GM21619 (cell line): ENCODE data around the gene TBC1D5.
A peak's percentile ranks its signal among the peaks of the same experiment; 100 is the strongest.
"Not testable (repeated sequence)": the region's sequence is repeated elsewhere in the genome, so short reads cannot be mapped to it uniquely, and the experiment has no call there.

Source experiments
- ATAC-seq: cut with Tn5 transposase; IDR thresholded peaks from one replicate; pipeline ENCODE4 v1.9.1; 2021; ENCODE audit not compliant: unreplicated experiment

Gene TBC1D5

DNA sequence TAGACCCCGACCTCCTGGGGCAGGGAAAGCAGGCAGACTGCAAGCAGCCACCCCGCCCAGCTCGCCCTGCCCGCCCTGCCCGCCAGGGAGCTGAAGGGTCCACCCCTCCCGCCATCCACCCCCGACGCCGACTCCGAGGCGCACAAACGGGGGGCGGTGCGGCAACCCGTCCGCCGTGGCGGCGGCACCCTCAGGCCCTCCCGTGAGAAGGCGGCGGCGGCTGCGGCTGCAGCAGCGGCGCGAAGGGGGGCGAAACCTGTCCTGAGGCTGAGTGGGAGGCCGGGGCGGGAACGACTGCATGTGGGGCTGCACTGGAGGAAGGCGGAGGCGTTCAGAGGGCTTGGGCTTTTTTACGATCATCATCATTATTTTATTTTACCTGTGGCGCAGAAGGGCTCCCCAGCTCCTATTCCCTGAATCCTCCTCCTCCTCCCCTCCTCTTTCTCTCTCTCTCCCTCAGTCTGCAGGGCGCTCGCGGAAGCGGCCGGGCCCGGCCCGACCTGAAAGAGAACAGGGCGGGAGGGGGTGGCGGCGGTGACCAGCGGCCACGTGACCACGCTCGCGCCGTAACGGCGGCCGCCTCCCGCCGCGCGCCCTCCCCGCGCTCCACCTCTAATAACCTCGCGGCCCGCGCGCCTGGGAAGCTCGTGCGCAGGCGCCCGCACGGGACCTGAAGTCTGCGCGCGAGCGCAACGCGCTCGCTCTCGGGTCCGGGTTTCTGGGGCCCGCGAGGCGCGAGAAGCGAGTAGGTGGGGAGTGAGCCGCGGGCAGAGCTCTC, at the start of gene TBC1D5:
Gene TBC1D5, minus strand, starts transcription at position 530 of the 778 bp plus-strand sequence. CDS start 234,061 bp downstream, outside the sequence.
- peak; percentile 69 for ATAC-seq

GRCh38 chr3:17783426-17783825, 41.0 kb upstream of the TBC1D5 start:
- ATAC-seq: no peak

- no peak for ATAC-seq
Observed at GRCh38 chr3:17782751-17783150, 40.3 kb upstream of the TBC1D5 start.

DNA sequence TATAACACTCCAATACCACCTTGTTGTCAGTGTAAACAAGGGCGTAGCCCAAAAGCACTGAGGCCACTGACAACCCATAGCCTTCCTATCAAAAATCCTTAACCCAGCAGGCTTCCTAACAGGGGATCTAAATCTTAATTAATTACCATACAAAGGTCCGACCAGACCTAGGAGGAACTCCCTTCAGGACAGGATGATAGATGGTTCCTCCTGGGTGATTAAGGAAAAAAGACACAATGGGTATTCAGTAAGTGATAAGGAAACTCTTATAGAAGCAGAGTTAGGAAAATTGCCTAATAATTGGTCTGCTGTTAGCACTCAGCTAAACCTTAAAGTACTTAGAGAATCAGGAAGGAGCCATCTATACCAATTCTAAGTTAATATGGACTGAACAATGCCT, 37.9 kb upstream of the TBC1D5 start:
- ATAC-seq: not testable (repeated sequence)

GRCh38 chr3:17779304-17780250, 37.1 kb upstream of the TBC1D5 start:
- not testable (repeated sequence) for ATAC-seq

DNA sequence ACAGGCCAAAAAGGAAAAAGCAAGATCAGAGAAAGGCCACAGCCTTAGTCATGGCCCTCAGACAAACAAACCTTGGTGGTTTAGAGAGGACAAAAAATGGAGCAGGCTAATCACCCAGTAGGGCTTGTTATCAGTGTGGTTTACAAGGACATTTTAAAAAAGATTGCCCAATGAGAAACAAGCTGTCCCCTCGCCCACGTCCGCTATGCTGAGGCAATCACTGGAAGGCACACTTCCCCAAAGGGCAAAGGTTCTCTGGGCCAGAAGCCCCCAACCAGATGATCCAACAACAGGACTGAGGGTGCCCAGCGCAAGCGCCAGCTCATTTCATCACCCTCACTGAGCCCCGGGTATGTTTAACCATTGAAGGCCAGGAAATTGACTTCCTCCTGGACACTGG, 34.9 kb upstream of the TBC1D5 start:
- ATAC-seq: not testable (repeated sequence)

GRCh38 chr3:17775073-17775472, 32.6 kb upstream of the TBC1D5 start:
- no peak for ATAC-seq

- not testable (repeated sequence) for ATAC-seq
Observed at GRCh38 chr3:17774180-17774910, 31.9 kb upstream of the TBC1D5 start.

DNA sequence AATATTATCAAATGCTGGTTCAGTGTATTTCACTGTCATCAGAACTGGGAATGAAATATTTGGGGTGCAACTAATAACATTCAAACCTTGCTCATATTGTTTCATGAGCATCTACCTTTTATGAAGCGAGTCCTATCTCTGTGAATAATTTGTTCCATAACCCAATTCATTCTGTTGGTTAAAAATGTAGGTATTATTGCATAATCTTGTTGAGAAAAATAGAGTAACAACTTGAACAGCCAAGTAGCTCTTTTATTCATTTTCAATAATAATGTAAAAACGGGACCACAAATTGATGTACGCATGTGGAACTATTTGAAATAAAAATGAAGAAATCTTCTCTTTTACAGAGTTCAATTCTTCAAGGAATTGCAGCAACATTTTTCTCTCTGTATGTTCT, 30.1 kb upstream of the TBC1D5 start:
- ATAC-seq: no peak

DNA sequence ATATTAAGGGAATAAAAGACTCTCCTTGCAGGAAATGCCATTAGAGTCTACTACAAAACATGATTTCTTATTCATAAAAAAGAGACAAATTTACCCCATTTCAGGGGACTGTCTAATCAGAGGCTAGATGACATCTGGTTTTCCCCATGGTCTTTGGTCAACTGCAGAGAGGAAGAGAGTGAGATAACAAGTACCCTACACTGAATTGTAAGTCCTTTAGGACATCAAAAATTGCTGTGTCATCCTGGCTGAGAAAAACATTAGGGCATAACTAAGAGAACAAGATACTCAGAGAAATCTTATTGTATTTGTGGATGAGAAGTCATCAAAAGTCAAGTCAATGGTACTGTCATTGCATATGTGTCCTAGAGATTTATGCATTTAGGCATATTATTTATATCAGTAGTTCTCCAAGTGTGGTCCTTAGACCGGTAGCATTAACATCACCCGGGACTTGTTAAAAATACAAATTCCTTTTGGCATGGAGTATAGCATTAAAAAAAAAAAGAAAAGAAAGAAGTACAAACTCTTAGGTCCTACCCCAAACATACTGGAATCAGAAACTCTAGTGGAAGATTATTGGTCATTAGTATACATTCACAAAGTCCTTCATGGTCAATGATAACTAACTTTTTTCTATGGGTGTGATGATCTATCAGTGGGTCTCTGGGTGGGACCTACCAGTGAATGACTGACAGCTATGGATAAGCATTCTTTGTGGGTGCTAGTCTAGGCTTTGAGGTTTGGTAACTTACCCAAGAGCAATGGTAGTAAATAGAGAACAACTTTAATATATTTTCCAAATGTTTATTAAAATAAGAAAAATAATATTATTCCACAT, 29.0 kb upstream of the TBC1D5 start:
- no peak for ATAC-seq

DNA sequence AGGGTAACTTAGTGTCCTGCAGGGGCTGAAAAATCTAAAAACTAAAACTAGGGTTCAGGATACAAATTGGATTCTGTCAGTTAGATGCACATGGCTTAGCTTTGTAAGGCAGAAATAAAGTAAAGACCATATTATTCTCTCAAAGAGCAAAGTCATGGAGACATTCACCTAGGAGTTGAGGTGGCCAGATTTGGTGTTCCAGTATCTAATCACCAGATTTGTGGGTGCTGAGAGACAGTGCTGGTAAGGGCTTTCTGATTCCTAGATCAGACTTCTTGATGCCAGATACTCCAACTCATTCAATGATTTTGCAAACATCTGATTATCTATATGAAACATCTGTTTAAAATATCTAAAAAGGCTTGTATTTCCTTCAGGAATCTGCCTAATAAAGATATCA, 28.3 kb upstream of the TBC1D5 start:
- ATAC-seq: no peak

GRCh38 chr3:17765819-17766472, 23.5 kb upstream of the TBC1D5 start:
- ATAC-seq: peak; percentile 75

DNA sequence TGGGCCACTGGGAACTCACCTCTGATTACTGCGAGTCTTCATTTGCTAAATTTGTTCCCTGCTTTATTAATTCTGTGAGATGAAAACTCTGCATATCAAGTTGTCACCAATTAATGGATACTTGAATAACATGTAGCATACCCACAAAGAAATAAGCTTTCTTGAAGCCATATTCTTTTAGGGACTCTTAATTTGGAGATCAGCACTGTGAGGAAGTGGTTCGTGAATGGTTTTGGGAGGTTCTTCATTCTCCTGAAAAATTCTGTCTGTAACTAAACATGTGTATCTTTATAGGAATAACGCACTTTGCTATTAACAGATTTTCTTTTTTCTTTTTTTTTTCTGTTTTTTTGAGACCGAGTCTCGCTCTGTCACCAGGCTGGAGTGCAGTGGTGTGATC, 19.1 kb upstream of the TBC1D5 start:
- ATAC-seq: no peak

DNA sequence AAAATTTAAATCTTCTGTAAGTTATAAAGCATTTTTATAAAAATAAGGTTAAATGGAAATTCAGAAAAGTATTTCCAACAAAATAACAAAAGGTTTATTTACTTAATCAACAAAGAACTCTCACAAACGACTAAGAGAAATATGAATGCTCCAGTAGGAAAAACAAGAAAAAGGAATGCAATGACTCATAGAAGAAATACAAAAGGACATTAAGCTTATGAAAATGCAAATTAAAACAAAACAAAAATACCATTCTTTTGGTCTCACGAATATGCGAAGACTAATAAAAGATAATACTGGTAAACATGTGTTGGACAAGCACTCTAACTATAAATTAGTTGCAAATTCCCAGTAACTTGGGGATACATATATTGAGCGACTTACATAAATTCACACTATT, 17.5 kb upstream of the TBC1D5 start:
- no peak for ATAC-seq

DNA sequence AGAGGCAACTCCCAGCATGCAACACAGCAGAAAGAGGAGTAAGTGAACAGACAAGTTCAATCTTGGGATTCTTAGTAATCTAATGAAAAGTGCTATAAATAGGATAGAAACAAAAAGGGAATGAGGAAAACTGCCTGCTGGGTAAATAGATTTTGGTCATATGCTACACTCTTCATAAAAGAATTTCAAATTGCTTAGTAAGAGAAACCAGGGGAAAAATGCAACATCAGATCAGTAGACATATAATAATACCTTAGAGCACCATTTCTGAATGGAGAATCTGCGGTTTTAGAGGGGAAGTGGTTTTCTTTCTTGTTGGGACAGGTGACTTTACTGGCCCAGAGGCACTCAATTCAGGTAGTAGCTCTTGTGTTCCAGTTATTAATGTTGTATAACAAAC, 13.4 kb upstream of the TBC1D5 start:
- ATAC-seq: no peak

GRCh38 chr3:17753632-17753992, 11.2 kb upstream of the TBC1D5 start:
- no peak for ATAC-seq

- no peak for ATAC-seq
Observed at GRCh38 chr3:17752876-17753631, 10.6 kb upstream of the TBC1D5 start.

DNA sequence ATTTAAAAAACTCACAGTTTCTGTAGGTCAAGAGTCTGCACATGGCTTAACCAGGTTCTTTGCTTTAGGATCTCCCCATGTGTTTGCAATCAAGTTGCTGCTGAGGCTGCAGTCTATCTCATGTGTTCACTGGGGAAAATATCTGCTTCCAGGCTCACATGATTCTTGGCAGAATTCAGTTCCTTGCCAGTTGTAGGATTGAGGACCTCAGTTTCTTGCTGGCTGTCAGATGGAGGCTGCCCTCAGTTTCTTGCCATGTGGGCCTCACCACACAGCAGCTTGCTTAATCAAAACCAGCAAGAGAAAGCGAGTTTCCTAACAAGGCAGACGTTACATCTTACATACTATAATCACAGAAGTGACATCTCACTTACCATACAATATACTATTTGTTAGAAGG, 10.0 kb upstream of the TBC1D5 start:
- ATAC-seq: no peak

DNA sequence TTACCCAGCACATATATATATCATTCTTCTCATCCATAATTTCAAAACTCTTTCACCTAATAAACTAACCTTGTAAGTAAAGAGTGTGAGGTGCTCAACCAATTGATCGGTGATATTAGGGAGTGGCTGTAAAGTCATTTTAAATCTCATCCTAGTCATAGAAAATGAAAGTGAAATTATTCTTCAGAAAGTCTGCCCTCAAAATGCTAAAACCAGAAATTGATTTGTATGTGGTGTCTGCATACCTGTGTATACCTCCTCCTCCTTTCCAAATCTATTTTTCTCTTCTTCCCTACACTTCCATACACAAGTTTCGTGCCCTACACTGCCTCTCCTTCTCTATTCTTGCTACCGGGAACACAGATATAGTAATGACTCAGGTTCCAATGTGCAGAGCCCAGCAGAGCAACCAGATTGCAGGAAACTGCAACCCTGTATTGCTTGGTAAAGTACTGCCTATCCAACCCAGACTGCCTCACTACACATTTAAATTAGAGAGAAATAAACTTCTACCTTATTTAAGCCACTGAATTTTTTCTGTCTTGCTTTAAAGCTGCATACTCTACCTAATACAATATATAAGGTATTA, 7.4 kb upstream of the TBC1D5 start:
- ATAC-seq: peak; percentile 26
